Endothelial cell of hepatic sinusoid (primary cell): ENCODE measurements around the gene NT5DC2.

ENCODE experiments used
- in situ Hi-C: cut with HindIII; loops from 2 replicates; pipeline ENCODE4 v1.10.0; 2017; ENCODE audit warnings: low sequenced_read_pairs

NT5DC2 gene

DNA sequence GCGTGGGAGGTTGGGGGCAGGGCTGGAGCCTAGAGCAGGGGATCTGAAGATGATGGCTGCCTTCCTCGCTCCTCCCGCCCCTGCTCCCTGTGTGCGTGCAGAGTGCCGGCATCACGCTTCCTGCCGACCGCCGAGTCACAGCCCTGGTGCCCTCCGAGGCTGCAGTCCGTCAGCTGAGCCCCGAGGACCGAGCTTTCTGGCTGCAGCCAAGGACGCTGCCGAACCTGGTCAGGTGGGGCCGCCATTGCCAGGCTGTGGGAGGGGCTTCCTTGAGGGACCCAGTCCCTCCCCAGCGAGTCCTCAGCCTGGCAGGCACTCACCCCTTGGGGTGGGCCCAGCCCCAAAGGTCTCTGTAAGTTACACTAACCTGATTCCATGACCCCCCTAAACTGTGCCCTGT is 20.9 kb downstream of the NT5DC2 start:
- in situ Hi-C loops, result no loop called here

DNA sequence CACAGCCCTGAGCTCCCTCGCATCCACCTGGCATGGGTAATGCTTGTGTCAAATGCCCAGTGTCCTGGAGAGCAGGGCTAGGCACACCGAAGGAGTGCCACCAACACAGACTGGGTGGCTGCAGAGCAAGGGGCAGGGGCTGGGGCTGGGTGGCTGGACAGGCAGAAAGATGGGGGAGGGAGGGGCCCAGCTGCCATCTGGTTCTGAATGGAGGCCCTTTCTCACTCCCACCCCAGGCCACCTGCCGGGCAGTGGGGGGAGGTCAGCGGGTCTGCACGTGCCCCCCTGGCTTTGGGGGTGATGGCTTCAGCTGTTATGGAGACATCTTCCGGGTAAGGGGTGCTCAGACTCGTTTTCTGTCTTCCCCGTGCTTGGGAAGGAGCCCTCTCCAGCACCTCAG is 21.6 kb downstream of the NT5DC2 start:
- in situ Hi-C loops, result no loop called here

DNA sequence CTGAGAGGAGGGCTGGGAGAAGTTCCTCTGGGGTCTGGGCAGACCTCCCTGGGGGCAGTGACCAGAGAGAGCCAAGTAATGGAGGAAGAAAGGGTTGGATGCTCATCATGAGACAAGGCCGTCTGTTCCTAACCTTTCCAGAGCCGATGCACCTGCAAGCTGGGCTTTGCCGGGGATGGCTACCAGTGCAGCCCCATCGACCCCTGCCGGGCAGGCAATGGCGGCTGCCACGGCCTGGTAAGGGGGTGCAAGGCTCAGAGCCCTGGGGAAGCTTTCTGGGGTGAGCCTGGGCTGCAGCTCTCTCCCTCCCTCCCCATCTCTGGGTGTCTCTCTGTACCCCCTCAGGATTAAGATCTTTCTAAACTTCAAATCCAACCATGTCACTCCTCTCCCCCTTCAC is 22.1 kb downstream of the NT5DC2 start:
- in situ Hi-C loops, result no loop called here

DNA sequence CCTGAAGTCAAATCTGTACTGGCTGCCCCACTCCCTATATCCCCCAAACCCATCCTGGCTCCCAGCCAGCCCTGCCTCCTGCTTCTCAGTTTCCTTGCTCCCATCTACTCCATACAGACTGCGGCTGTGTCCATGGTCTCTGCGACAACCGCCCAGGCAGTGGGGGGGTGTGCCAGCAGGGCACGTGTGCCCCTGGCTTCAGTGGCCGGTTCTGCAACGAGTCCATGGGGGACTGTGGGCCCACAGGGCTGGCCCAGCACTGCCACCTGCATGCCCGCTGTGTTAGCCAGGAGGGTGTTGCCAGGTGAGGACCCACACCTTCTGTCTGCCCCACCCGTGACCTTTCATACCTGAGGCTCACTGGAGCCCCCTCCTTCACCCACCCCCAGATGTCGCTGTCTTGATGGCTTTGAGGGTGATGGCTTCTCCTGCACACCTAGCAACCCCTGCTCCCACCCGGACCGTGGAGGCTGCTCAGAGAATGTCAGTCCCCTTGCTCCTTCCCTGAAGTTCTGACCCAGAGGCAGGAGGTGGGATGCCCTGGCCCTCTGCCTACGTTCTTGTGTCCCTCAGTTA is 23.8 kb downstream of the NT5DC2 start:
- in situ Hi-C loops, result no loop called here

DNA sequence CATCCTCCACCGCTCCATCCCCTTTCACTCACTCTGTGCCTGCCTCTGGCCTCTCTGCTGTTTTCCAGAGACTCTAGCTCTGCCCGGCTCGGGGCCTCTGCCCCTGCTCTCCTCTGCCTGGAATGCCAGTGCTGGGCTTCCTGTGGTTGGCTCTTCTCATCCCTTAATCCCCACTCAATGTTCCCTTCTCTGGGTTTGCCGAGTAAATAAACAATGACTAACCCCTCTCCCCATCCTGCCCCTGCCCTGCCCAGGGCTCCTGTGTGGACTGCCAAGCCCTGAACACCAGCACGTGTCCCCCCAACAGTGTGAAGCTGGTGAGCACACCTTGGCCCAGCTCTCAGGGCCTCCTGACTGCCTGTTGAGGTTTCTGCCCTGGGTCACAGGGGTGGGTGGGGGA is 26.3 kb downstream of the NT5DC2 start:
- in situ Hi-C loops, result no loop called here

DNA sequence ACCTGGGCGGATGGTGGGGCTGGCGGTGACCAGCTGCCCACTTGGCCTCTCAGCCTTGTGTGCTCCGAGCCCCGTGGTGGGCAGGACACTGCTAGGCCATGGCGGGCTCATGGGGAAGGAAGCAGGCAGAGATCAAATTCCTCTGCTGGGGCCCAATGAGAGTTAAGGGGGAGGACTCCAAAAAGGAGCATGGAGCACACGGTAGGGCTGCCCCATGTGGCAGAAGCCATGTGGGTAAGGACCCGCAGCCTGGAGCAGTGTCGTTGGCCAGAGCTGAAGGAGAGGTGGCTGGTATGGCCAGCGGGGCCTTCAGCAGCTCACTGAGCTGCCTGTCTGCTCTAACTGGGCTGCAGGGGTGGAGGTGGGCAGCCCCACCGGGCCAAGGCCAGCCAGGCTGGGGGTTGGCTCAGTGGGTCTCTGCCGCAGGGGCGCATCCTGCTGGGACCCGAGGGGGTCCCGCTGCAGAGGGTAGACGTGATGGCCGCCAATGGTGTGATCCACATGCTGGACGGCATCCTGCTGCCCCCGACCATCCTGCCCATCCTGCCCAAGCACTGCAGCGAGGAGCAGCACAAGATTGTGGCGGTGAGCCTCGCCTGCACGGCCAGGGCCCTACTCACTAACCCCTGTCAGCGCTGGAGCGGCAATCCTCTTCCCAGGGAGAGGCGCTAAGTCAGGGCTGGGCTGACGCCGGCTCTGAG is 27.2 kb downstream of the NT5DC2 start:
- in situ Hi-C loops, result no loop called here

DNA sequence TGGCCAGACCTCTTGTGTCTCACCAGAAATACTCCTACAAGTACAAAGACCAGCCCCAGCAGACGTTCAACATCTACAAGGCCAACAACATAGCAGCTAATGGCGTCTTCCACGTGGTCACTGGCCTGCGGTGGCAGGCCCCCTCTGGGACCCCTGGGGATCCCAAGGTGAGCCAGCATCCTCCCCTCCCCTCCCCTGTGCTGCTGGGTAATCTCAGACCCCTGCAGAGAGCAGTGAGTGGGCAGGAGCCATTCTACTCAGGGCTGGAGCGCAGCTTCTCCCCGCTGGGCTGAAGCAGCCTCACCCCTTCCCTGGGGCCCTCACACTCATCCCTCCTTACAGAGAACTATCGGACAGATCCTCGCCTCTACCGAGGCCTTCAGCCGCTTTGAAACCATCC is 28.7 kb downstream of the NT5DC2 start:
- in situ Hi-C loops, result no loop called here

DNA sequence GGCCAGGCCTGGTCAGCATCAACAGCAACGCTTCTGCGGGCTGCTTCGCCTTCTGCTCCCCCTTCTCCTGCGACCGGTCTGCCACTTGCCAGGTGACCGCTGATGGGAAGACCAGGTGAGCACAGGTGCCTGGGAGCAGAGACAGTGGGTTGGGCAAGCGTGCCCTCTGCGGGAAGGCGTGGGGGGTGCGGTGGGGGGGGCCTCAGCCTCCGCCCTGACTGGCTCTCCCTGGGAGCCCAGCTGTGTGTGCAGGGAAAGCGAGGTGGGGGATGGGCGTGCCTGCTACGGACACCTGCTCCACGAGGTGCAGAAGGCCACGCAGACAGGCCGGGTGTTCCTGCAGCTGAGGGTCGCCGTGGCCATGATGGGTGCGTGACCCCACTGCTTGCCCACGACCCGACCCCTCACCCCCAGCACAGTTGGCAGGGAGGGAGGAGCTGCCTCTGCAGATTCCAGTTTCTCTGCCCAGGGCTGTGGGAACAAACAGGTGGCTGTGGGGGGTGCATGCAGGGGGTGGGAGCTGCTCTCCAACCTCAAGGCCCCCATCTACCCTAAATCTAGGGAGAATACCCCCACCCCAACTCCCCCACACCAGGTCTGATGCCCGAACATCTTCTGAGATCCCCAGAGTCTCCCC is 29.8 kb downstream of the NT5DC2 start:
- in situ Hi-C loops, result no loop called here

DNA sequence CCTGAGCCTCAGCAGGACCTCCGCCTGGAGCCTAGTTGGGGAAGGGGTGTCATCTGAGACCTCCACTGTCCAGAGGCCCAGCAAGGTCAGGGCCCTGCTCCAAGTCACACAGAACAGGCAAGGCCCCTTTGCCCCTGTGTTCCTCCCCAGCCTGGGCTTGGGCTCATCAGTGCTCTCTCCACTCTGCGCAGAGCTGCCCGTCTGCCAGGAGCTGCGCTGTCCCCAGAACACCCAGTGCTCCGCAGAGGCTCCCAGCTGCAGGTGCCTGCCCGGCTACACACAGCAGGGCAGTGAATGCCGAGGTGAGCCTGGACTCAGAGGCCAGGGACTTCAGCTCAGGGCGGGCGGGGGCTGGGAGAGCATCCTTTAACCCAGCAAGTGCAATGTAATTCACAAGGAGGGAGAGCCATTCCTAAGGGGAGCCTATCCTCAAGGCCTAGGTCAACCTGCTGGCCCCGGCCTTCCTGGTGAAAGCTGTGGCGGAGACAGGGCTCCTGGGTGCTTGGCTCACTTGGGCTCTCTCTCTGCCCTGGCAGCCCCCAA is 30.8 kb downstream of the NT5DC2 start:
- in situ Hi-C loops, result no loop called here

DNA sequence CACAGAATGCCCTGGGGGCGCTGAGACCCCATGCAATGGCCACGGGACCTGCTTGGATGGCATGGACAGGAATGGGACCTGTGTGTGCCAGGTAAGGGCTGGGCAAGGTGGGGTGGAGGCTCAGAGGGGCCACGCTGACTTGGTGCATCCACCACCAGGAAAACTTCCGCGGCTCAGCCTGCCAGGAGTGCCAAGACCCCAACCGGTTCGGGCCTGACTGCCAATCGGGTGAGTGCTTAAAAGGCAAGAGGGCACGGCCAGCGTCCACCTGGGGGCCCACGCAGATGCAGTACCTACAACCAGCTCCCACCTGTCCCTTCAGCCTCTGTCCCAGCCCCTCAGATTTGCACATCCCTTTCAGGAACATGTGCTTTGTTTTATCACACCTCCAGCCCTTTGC is 31.7 kb downstream of the NT5DC2 start:
- in situ Hi-C loops, result no loop called here

DNA sequence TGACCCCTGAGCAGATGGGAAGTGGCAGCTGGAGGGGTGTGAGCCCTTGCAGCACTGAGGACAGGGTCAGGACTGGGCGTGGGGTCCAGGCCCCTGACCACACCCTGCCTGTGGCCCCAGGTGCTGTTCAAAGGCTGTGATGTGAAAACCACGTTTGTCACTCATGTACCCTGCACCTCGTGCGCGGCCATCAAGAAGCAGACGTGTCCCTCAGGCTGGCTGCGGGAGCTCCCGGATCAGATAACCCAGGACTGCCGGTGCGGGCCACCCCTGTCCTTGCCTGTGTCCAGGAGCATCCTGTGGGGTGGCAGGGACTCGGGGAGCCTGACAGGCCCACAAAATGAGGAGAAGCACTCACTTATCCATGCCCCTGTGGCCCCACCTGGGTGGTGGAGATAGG is 32.6 kb downstream of the NT5DC2 start:
- in situ Hi-C loops, result no loop called here

DNA sequence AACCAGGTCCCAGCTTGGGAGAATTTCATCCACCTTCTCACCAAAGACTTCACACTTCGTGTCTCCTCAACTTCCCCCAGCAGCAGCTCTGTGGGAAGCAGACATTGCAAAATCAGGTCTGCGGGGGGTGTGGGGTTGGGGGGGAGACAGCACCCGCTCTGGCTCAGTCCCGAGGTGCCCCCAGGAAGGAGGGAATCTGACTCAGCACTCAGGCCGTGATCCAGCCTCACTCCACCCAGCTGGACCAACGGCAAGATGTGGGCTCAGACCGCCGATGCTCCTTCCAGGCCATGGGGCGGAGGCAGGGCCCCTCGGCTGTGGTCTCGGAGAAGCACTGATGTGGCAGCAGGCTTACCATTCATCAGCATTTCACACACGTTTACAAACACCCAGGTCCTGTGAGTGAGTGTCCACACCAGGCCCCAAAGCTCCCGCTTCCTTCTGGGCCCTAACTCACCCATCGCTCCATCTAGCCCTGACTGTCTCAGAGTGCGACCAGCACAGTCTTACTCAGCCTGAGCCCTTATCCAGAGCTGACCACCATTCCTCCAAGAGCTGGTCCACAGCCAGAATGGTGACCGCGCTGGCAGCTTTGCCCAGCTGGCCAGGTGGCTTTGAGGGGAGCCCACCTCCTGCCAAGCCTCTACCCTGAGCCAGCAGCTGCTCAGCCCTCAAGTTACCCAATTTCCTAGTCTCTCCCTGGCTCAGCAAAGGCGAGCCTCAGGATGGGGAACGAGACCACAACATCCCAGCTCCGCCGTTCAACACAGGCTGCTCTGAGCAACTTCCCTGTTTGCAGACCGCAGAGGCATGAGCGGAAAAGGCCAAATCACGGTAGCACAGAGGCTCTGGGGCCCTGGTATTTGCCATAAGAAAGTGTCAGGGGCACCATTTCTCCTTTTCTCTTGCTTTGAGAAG is 35.3 kb downstream of the NT5DC2 start:
- in situ Hi-C loops, result no loop called here

DNA sequence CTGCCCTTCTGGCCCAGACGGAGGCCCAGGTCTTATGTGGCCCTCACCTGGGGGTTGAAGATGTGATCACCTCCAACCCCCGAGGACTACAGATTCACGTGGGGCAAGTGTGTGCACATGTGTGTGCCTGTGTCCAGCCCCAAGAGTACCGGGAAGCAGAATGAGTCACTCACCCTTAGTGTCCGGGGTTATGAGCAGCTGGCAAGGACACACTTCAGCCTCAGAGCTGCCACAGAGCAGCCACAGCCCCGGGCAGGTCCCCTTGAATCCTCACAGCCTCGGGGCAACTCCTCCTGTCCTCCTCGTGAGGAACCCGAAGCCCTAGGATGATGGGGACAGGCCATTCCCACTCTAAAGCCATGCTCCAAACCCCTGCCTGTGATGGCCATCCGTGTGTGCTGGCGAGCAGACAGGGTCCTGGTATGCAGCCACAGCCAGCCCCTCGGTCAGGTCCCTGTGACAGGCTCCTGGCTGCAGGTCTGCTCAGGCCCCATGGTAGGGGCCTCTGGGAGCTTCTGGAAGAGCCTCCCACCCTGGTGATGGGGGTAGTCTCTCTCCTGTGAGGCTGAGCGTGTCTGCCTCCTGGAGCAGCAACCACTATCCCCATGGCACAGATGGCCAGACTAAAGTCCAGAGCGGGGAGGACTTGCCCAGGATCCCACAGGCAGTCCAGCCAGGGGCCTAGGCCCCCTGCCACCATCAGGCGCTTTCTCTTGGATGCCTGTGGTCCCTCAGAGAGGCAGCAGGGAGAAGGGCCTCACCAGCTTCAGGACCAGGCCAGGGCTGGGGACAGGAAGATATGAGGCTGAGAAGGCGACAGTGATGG is 37.7 kb downstream of the NT5DC2 start:
- in situ Hi-C loops, result no loop called here

DNA sequence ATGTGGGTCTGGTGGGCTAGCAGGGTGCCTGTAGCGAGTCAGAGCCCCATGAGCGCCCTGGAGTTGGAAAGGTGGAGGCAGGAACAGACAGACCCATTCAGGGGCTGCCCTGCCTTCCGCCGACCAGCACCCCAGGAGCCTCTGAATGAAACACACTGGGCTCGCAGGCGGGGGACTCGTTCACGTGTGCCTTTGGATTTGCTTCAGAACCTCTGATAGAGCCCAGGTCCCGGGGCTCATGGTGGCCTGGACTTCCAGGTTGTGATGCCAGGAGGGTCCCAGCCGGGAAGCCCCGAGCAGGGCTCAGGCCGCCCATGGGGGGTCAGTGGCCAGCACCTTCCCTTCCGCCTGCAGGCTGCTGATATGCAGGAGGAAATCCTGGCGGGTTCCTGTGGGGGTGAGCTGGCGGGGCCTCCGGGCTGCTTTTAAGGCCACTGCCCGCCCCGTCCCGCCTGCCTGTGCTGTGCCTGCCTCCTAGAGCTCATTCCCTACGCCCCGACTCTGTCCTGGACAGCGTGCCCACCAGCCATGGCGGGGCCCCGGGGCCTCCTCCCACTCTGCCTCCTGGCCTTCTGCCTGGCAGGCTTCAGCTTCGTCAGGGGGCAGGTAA is 38.7 kb downstream of the NT5DC2 start, which contains the start of gene STAB1:
TSS of gene STAB1 (plus strand) at position 453 of the 610 bp plus-strand sequence. CDS start at position 529, 76 bp downstream.
- in situ Hi-C loops, result no loop called here

DNA sequence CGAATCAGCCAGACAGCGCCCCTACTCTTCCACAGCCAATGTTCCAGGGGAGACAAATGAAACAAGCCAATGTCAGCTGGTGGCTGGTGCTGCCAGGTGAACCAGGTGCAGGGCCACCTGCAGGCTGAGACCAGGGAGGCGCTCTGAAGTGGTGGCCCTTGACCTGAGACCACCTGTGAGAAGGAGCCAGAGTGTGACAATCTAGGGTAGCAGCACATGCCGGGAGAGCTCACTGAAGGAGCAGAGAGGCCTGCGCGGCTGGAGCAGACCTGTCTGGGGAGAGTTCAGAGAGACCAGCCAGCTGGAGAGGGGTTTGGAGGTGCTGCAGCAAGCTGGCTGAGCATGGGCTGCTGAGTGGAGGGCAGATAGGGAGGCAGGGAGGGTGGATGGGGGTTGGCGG is 39.2 kb downstream of the NT5DC2 start:
- in situ Hi-C loops, result no loop called here

DNA sequence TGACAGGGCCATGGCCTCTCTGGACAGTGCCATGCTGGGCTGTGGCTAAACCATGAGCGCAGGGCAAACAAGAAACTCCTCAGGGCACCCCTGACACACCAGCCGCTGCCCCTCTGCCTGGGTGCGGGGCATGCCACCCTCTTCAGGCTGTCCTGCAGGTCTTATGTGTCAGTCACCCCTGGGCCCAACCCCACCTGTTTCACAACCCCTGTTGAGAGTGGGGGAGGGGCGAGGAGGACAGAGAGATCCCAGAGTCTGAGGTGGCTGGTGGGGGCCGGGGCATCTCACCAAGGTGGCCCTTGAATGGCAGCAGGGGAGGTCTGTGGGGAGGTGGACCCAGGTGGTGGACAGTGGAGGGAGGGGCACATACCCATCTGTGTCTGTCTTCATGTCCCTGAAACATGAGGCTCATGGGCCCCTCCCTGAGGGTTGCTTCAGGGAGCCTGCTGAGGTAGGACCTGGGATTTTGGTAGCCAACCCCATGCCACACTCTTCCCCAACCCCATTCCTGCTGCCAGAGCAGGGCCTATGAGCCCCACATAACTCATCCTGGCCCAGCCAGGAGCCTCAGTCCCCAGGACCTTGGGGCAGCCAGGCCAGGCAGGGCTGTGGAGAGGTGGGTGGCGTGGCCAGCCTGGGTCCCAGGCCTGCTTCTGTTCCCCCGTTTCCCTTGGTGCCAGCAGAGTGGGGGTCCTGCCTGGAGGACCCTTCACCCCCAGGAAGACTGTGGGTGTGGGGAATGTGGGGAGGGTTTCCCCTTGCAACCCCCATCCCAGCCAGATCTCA is 40.2 kb downstream of the NT5DC2 start:
- in situ Hi-C loops, result no loop called here

DNA sequence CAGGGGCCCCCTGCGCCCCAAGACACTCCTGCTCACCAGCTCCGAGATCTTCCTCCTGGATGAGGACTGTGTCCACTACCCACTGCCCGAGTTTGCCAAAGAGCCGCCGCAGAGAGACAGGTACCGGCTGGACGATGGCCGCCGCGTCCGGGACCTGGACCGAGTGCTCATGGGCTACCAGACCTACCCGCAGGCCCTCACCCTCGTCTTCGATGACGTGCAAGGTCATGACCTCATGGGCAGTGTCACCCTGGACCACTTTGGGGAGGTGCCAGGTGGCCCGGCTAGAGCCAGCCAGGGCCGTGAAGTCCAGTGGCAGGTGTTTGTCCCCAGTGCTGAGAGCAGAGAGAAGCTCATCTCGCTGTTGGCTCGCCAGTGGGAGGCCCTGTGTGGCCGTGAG is 41.6 kb downstream of the NT5DC2 start:
- in situ Hi-C loops, result no loop called here

DNA sequence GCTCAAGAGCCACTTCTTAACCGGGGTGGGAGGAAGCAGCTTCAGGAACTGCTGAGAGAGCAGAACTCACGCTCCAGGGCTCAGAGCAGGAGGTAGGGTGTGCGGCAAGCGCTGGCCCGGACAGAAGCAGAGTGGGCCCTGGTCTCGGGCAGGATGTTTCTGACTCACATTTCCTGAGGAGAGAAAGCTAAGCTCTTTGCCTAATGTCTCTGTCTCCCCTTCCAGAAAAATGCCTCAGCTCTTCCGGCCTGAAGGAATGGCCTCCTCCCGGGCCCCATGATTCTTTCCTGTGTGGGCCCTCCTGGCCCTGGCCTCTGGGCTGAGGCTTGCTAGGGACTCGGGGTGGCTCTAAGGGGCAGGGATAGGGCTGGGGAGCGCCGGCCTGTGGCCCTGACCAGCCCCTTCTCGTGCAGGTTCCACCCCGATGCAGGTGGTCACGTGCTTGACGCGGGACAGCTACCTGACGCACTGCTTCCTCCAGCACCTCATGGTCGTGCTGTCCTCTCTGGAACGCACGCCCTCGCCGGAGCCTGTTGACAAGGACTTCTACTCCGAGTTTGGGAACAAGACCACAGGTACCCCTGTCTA is 42.6 kb downstream of the NT5DC2 start:
- in situ Hi-C loops, result no loop called here
